SK-N-MC (cell line): ENCODE measurements around the gene OR3A2.
"Not testable (repeated sequence)": the region's sequence is repeated elsewhere in the genome, so short reads cannot be mapped to it uniquely, and the experiment has no call there.

Experiments used
- DNase-seq: peaks from one replicate; pipeline ENCODE4 v3.0.0-alpha.2; 2011; ENCODE audit warnings: low read depth, low spot score
- H3K27ac ChIP-seq: fragments of 200-600 bp; sonication (generic); 2 replicates; pipeline ENCODE4 v1.5.1; 2016; ENCODE audit warnings: mixed run types
- H3K36me3 ChIP-seq: fragments of 200-600 bp; sonication (generic); 2 replicates; pipeline ENCODE4 v1.6.1; 2017; ENCODE audit warnings: antibody characterized with exemption, low read length, mixed read lengths; ENCODE audit not compliant: insufficient read depth
- H3K4me3 ChIP-seq: fragments of 200-600 bp; sonication (generic); 2 replicates; pipeline ENCODE4 v1.5.1; 2016
- H3K9ac ChIP-seq: fragments of 200-600 bp; sonication (generic); 2 replicates; pipeline ENCODE4 v1.8.0; 2017; ENCODE audit warnings: mixed run types, mixed read lengths; ENCODE audit not compliant: insufficient read length
- H3K9me3 ChIP-seq: fragments of 200-600 bp; sonication (generic); 2 replicates; pipeline ENCODE4 v1.6.1; 2017; ENCODE audit warnings: low read depth, mild to moderate bottlenecking, antibody characterized with exemption, low read length, moderate library complexity, mixed read lengths
- EZH2 ChIP-seq: fragments of 200-600 bp; sonication (generic); IDR thresholded peaks from one replicate; pipeline ENCODE4 v1.6.1; 2017; ENCODE audit warnings: antibody characterized with exemption
- FOXP2 ChIP-seq: optimal IDR thresholded peaks from 2 replicates; pipeline ENCODE3; 2011; ENCODE audit warnings: mild to moderate bottlenecking, moderate library complexity; ENCODE audit not compliant: insufficient read depth; ENCODE audit errors: extremely low read length, control extremely low read depth
- POLR2AphosphoS5 ChIP-seq: IDR thresholded peaks from 2 replicates; pipeline ENCODE4 v1.6.1; 2012; ENCODE audit warnings: mild to moderate bottlenecking, low read depth, low read length, borderline replicate concordance

Gene OR3A2

GRCh38 chr17:3316836-3317235, 69.3 kb downstream of the OR3A2 start:
- H3K4me3 ChIP-seq: no peak overlapping the region
- H3K9me3 ChIP-seq: no peaks in the 10 kb centered on the region
- no peaks in the 10 kb centered on the region for H3K36me3 ChIP-seq
- DNase-seq: no peak
- H3K9ac ChIP-seq: no peak overlapping the region
- no peak for TF ChIP-seq EZH2
- no peak for TF ChIP-seq POLR2AphosphoS5
- no peak for TF ChIP-seq FOXP2
- no peak overlapping the region for H3K27ac ChIP-seq

GRCh38 chr17:3308603-3309002, 77.5 kb downstream of the OR3A2 start:
- H3K9ac ChIP-seq: no peak overlapping the region
- no peak for DNase-seq
- TF ChIP-seq FOXP2 (no peak), POLR2AphosphoS5 (no peak), EZH2 (no peak)
- no peak overlapping the region for H3K27ac ChIP-seq
- no peaks in the 10 kb centered on the region for H3K36me3 ChIP-seq
- H3K9me3 ChIP-seq: no peaks in the 10 kb centered on the region
- H3K4me3 ChIP-seq: no peak overlapping the region

- no peak for DNase-seq
- H3K27ac ChIP-seq: no peak within 1 kb of the TSS
- H3K4me3 ChIP-seq: no peak within 1 kb of the TSS
- TF ChIP-seq EZH2: no peak
- no peak for TF ChIP-seq FOXP2
- no peak for TF ChIP-seq POLR2AphosphoS5
- H3K9ac ChIP-seq: no peak within 1 kb of the TSS
- no peaks in the 10 kb centered on the region for H3K9me3 ChIP-seq
- H3K36me3 ChIP-seq: no peaks in the 10 kb centered on the region
Measured at GRCh38 chr17:3298260-3298659, 87.8 kb downstream of the OR3A2 start, which contains the start of gene OR3A1. Gene OR3A1, minus strand, starts transcription at chr17:3298360. Its CDS starts 5,778 bp downstream, at chr17:3292582.

GRCh38 chr17:3295632-3296031, 90.5 kb downstream of the OR3A2 start:
- no peak overlapping the region for H3K9ac ChIP-seq
- H3K27ac ChIP-seq: no peak overlapping the region
- H3K9me3 ChIP-seq: no peaks in the 10 kb centered on the region
- no peaks in the 10 kb centered on the region for H3K36me3 ChIP-seq
- TF ChIP-seq FOXP2: no peak
- TF ChIP-seq EZH2: no peak
- no peak for TF ChIP-seq POLR2AphosphoS5
- no peak overlapping the region for H3K4me3 ChIP-seq
- DNase-seq: no peak

GRCh38 chr17:3293548-3293947, 92.6 kb downstream of the OR3A2 start:
- H3K36me3 ChIP-seq, H3K4me3 ChIP-seq, H3K9ac ChIP-seq, H3K27ac ChIP-seq, DNase-seq, H3K9me3 ChIP-seq: not testable (repeated sequence)

- TF ChIP-seq FOXP2 (no peak), POLR2AphosphoS5 (no peak), EZH2 (no peak)
- no peaks in the 10 kb centered on the region for H3K9me3 ChIP-seq
- H3K36me3 ChIP-seq: no peaks in the 10 kb centered on the region
- DNase-seq: no peak
- H3K27ac ChIP-seq: no peak overlapping the region
- H3K4me3 ChIP-seq: no peak overlapping the region
- no peak overlapping the region for H3K9ac ChIP-seq
Measured at GRCh38 chr17:3282901-3283300, 103.2 kb downstream of the OR3A2 start.

- Histone ChIP-seq H3K9me3 (no peaks in the 10 kb centered on the region), H3K36me3 (no peaks in the 10 kb centered on the region), H3K27ac (no peak overlapping the region), H3K4me3 (no peak overlapping the region), H3K9ac (no peak overlapping the region)
- TF ChIP-seq POLR2AphosphoS5 (no peak), EZH2 (no peak), FOXP2 (no peak)
- no peak for DNase-seq
Measured at GRCh38 chr17:3276126-3276525, 110.0 kb downstream of the OR3A2 start.

- Histone ChIP-seq H3K9ac (no peak overlapping the region), H3K36me3 (no peaks in the 10 kb centered on the region), H3K9me3 (no peaks in the 10 kb centered on the region), H3K4me3 (no peak overlapping the region), H3K27ac (no peak overlapping the region)
- TF ChIP-seq EZH2 (no peak), FOXP2 (no peak), POLR2AphosphoS5 (no peak)
- no peak for DNase-seq
Measured at GRCh38 chr17:3271072-3271848, 114.8 kb downstream of the OR3A2 start.

GRCh38 chr17:3260600-3260999, 125.5 kb downstream of the OR3A2 start:
- no peaks in the 10 kb centered on the region for H3K36me3 ChIP-seq
- H3K9me3 ChIP-seq: no peaks in the 10 kb centered on the region
- H3K4me3 ChIP-seq: no peak overlapping the region
- H3K9ac ChIP-seq: no peak overlapping the region
- DNase-seq: no peak
- TF ChIP-seq POLR2AphosphoS5 (no peak), EZH2 (no peak), FOXP2 (no peak)
- H3K27ac ChIP-seq: no peak overlapping the region
